ENCODE measurements around the gene GNA12. TPM values are rescaled to one million over a fixed set of nuclear protein-coding genes. Genes with fewer than 3 reads are reported as not detected.
A peak's percentile ranks its signal among the peaks of the same experiment; 100 is the strongest.
"Not testable (repeated sequence)": the region's sequence is repeated elsewhere in the genome, so short reads cannot be mapped to it uniquely, and the experiment has no call there.

Gene GNA12
- total RNA-seq, 6 experiments from 2014 or later = 10.3 to 32.1 (median 14.1) TPM

DNA sequence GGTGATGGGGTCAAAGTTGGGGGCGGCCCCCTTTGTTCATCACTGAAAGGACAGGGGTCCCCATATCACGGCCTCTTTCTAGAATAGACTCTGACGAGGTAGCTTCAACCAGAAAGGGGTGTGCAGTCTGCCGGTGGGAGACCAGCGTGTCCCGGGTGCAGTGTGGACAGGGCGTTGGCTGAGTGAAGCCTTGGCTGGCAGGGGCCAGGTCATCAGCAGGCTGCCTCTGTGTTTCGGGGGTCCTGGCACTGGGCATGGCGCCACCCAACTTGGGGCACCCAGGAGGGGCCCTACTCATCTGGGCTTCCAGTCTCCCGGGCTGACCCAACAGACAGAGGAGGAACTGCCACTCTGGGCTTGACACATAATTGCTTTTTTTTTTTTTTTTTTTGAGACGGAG is 159.6 kb downstream of the GNA12 start:
- no peak overlapping the region for H3K4me3 ChIP-seq
- intact Hi-C loops (cut with DNase I) = loop anchor here (10.0 kb wide), 3 partner anchors 110 to 210 kb away; partner anchors contain the start of gene GRIFIN (in 2 of the 2)
- no peak for TF ChIP-seq POLR2A (IDR thresholded peaks at IDR 0.05)
- TF ChIP-seq, protein P1, sequence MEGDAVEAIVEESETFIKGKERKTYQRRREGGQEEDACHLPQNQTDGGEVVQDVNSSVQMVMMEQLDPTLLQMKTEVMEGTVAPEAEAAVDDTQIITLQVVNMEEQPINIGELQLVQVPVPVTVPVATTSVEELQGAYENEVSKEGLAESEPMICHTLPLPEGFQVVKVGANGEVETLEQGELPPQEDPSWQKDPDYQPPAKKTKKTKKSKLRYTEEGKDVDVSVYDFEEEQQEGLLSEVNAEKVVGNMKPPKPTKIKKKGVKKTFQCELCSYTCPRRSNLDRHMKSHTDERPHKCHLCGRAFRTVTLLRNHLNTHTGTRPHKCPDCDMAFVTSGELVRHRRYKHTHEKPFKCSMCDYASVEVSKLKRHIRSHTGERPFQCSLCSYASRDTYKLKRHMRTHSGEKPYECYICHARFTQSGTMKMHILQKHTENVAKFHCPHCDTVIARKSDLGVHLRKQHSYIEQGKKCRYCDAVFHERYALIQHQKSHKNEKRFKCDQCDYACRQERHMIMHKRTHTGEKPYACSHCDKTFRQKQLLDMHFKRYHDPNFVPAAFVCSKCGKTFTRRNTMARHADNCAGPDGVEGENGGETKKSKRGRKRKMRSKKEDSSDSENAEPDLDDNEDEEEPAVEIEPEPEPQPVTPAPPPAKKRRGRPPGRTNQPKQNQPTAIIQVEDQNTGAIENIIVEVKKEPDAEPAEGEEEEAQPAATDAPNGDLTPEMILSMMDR (IDR thresholded peaks at IDR 0.05) = no peak
- no peak overlapping the region for H3K27ac ChIP-seq
- H3K36me3 ChIP-seq = no peaks in the 10 kb centered on the region
- WGBS (ENCODE audit: insufficient coverage, low coverage, low lambda C conversion rate, missing lambda C conversion rate) = 81% methylated on average over 3 of the region's 11 CpGs
- peaks cover 0 to 13% of the 10 kb centered on the region in 2 donors for H3K27me3 ChIP-seq
- H3K9me3 ChIP-seq = no peaks in the 10 kb centered on the region
- ATAC-seq (no peak), DNase-seq (no peak)
- H3K4me1 ChIP-seq = no peaks in the 10 kb centered on the region

DNA sequence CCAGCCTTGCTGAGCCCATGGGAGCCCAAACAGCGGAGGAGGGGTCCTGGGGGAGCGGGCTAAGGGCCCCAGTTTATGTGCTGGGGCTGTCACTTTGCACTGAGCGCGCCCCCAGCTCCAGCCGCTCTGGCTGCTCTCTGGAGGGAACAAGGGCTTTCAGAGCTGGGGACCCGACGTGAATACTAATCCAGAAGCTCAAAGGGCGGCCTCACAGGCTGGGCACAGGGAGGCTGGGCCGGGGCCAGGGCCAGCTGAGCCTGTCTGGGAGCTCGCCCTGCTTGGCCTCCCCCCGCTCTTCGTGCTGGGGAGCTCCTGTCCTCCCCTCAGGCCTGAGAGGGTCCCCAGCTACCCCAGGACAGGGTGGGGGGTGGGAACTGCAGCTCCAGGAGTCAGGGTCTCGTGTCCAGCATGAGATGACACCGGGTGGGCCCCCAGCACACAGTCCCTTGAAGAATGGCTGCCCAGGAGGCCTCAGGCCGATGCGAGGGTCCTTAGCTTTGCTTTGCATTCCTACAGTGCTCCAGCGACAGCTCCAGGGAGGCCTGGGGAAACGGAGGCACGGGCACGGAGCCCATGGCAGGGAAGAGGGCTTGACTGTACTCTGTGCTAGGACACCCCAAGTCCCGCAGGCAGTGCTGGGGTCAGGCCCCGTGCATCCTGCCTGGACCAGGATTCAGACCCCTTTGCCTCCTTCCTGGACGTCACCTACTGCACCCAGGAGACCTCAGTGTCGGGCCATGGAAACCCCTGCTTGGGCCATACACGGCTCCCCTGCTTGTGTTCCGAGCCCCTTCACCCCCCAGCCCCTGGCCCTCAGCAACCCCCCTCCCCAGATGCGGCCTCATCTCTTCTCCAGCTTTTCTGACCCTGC is 161.9 kb downstream of the GNA12 start:
- no peaks in the 10 kb centered on the region for H3K4me1 ChIP-seq
- no peak overlapping the region for H3K4me3 ChIP-seq
- no peaks in the 10 kb centered on the region for H3K36me3 ChIP-seq
- no peak for ATAC-seq
- WGBS (ENCODE audit: insufficient coverage, low coverage, low lambda C conversion rate, missing lambda C conversion rate) = 33% methylated on average over 2 of the region's 27 CpGs
- DNase-seq = no peak
- peaks cover 0 to 2% of the 10 kb centered on the region in 2 donors for H3K27me3 ChIP-seq
- no peak overlapping the region for H3K27ac ChIP-seq
- TF ChIP-seq POLR2A (IDR thresholded peaks at IDR 0.05) = no peak
- TF ChIP-seq, protein P1 (IDR thresholded peaks at IDR 0.05) = no peak
- no peaks in the 10 kb centered on the region for H3K9me3 ChIP-seq
- intact Hi-C loops (cut with DNase I) = loop anchor here (10.0 kb wide), 3 partner anchors 107 to 207 kb away; partner anchors contain the start of gene GRIFIN (in 2 of the 2)

DNA sequence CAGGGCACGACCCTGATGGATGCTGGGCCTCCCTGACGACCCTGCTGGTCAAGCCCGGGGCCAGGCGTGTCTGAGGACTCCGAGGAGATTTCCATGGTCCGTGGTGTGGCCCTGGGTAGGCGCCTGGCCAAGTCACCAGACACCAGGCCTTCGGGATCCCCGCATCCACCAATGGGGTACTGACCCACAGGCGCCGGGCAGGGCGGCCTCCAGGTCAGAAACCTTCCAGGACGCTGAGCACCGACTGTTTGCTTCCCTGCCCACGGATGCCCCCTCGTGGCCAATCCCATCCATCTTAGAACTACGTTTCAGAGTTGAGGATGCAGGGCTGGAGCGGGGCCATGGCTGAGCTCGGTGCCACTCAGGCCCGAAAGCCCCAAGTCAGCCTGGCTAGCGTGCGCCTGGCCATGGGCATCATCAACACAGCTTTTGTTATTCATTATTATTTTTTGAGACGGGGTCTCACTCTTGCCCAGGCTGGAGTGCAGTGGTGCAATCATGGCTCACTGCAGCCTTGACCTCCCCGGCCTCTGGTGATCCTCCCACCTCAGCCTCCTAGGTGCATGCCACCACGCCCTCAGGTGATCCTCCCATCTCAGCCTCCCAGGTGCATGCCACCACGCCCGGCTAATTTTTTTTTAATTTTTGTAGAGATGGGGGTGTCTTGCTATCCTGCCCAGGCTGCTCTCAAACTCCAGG is 163.2 kb downstream of the GNA12 start:
- peak; percentile 88 to 97 (median 92) for ATAC-seq
- no peaks in the 10 kb centered on the region for H3K27me3 ChIP-seq
- 7% methylated on average over 11 of the region's 27 CpGs for WGBS (ENCODE audit: insufficient coverage, low coverage, low lambda C conversion rate, missing lambda C conversion rate)
- H3K4me3 ChIP-seq = no peak overlapping the region
- no peaks in the 10 kb centered on the region for H3K9me3 ChIP-seq
- no peaks in the 10 kb centered on the region for H3K36me3 ChIP-seq
- intact Hi-C loops (cut with DNase I) = loop anchor here (10.0 kb wide), 3 partner anchors 106 to 206 kb away; partner anchors contain the start of gene GRIFIN (in 2 of the 2)
- H3K4me1 ChIP-seq = no peaks in the 10 kb centered on the region
- H3K27ac ChIP-seq = no peak overlapping the region
- DNase-seq = peak; percentile 88 to 91 (median 89)
- TF ChIP-seq, protein P1 (IDR thresholded peaks at IDR 0.05) = peak; percentile 78 to 87 (median 81)
- TF ChIP-seq POLR2A (IDR thresholded peaks at IDR 0.05) = no peak

DNA sequence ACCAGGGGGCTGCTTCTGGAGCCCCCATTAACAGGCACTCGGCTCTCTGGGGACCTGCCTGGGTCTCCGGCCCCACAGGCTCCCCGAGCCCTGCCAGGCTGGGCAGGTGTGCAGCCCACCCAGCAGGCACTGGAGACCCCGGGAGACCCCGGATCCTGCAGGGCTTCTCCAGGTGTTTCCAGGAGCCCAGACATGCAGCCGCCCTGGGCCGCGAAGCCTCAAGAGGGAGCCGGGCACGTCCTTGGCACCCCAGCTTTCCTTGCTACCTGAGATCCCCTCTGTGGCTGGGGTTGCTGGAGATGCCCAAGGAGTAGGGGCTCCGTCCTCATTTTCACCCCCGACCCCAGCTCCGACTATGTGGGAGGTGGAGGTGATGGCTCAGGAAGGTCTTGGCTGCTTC is 163.9 kb downstream of the GNA12 start:
- no peak for TF ChIP-seq POLR2A (IDR thresholded peaks at IDR 0.05)
- H3K27ac ChIP-seq = no peak overlapping the region
- WGBS (ENCODE audit: insufficient coverage, low coverage, low lambda C conversion rate, missing lambda C conversion rate) = 51% methylated on average over 3 of the region's 13 CpGs
- no peaks in the 10 kb centered on the region for H3K9me3 ChIP-seq
- intact Hi-C loops (cut with DNase I) = loop anchor here (10.0 kb wide), 3 partner anchors 105 to 205 kb away; partner anchors contain the start of gene GRIFIN (in 2 of the 2)
- DNase-seq (no peak), ATAC-seq (no peak)
- no peak overlapping the region for H3K4me3 ChIP-seq
- H3K4me1 ChIP-seq = no peaks in the 10 kb centered on the region
- no peaks in the 10 kb centered on the region for H3K27me3 ChIP-seq
- H3K36me3 ChIP-seq = no peaks in the 10 kb centered on the region

DNA sequence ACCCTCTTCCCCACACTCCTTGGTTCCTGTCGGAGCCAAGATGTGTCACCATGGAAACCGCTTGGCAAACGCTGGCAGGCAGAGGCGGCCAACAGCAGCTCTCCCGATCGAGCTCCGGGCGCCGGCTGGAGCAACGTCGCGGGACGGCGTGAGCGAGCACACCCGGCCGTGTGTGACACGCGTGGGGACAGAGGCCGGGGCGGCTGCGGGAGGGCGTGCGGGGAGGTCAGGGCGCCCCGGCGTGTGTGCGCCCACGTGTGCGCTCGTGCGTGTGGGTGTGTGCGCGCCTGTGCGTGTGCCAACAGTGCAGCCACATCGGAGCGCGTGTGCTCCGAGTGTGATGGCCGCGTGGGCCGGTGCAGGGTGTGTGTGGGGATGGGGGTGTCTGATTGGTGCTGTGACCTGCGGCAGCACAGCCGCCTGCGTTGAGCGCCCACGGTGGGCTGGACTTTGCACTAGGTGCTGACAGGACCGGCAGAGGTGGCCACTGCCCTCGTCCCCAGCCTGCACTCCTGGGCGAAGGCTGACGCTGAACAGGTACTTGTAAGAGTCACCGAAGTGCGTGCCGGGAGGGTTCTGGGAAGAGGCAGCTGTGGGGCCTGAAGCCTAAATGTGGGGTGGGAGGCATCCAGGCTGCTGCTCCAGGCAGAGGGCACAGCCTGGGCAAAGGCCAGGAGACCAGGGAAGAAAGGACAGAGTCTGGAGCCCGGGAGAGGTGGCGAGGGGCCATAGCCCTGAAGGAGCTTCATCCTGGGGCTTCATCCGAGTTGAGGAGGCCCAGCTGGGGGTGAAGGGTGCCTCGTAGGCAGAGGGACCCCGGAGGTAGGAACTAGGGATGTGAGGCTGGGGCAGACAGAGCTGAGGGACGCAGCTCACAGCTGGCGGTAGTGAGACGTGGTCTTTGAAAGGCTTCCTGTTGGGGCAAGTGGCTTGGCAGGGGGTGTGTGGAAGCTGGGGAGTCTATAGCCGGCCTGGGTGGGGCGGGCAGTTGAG is 164.7 kb downstream of the GNA12 start:
- H3K4me1 ChIP-seq, H3K36me3 ChIP-seq, H3K27me3 ChIP-seq, H3K9me3 ChIP-seq, H3K27ac ChIP-seq, H3K4me3 ChIP-seq, DNase-seq: not testable (repeated sequence)
- peak; percentile 40 to 80 (median 50) for ATAC-seq
- 71% methylated on average over 10 of the region's 64 CpGs for WGBS (ENCODE audit: insufficient coverage, low coverage, low lambda C conversion rate, missing lambda C conversion rate)
- intact Hi-C loops (cut with DNase I) = loop anchor here (10.0 kb wide), 3 partner anchors 105 to 205 kb away; partner anchors contain the start of gene GRIFIN (in 2 of the 2)

DNA sequence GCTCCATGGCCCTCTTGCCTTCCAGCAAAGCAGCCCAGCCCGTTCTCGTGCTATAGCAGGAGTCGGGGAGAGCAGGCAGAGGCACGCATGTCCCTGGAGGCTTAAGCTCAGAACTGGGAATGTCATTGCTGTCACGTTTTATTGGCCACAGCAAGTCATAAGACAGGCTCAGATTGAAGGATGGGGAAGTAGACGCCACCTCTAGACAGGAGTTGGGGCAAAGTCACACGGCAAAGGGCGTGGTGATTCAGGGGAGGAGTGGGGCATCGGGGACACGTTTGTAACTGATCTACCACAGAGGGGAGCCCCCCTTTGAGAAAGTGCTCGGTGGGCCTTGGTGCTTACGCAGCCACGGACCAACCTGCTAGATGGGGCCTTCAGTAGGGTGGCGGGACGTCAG is 165.7 kb downstream of the GNA12 start:
- ATAC-seq; H3K27ac ChIP-seq; intact Hi-C loops (cut with DNase I); H3K4me1 ChIP-seq; H3K27me3 ChIP-seq; H3K4me3 ChIP-seq; DNase-seq; H3K9me3 ChIP-seq; H3K36me3 ChIP-seq: not testable (repeated sequence)
- WGBS (ENCODE audit: insufficient coverage, low coverage, low lambda C conversion rate, missing lambda C conversion rate) = 86% methylated on average over 5 of the region's 15 CpGs

Measured in right lobe of liver (tissue), 6 donors.